Ascending aorta (tissue), 2 donors: Measurements from ENCODE around the gene OR6C2. TPM values are rescaled to one million over a fixed set of nuclear protein-coding genes. Genes with fewer than 3 reads are reported as not detected.
"Not testable (repeated sequence)": the region's sequence is repeated elsewhere in the genome, so short reads cannot be mapped to it uniquely, and the experiment has no call there.

Source experiments
- DNase-seq, 2 donors: peaks; one replicate each; pipeline ENCODE4 v3.0.0-alpha.2; 2019; ENCODE audit warnings: low spot score in 2 of 2
- H3K27ac ChIP-seq, 2 donors: fragments of 200-600 bp; sonication (generic); one replicate each; pipeline ENCODE4 v1.5.1; 2016 to 2017; ENCODE audit warnings: mild to moderate bottlenecking in 1 of 2
- H3K27me3 ChIP-seq: fragments of 200-600 bp; sonication (generic); one replicate; pipeline ENCODE4 v1.5.1; 2017
- H3K36me3 ChIP-seq, 2 donors: fragments of 200-600 bp; sonication (generic); one replicate each; pipeline ENCODE4 v1.5.1; 2016
- H3K4me1 ChIP-seq, 2 donors: fragments of 200-600 bp; sonication (generic); one replicate each; pipeline ENCODE4 v1.5.1; 2016 to 2017; ENCODE audit warnings: mild to moderate bottlenecking in 1 of 2
- H3K4me3 ChIP-seq, 2 donors: fragments of 200-600 bp; sonication (generic); one replicate each; pipeline ENCODE4 v1.5.1; 2016 to 2017; ENCODE audit warnings: mild to moderate bottlenecking in 1 of 2
- H3K9me3 ChIP-seq, 2 donors: fragments of 200-600 bp; sonication (generic); one replicate each; pipeline ENCODE4 v1.5.1; 2016
- CTCF ChIP-seq, 3 experiments: fragments of 200-600 bp in 2 of 3; fragments of 450-650 bp in 1 of 3; sonication (generic) in 2 of 3; IDR thresholded peaks; one replicate each; pipeline ENCODE4 v1.5.1; 2016 to 2019; ENCODE audit warnings: antibody characterized with exemption in 3 of 3, mild to moderate bottlenecking in 1 of 3, moderate library complexity in 1 of 3
- intact Hi-C: fragments of 100-400 bp; cut with DNase I; formaldehyde crosslinking; loops from one replicate; pipeline ENCODE4 v1.15.1; 2023
- total RNA-seq: library from RNA; depleted of rRNA; stranded (reverse); fragments of >200 nt; gene quantifications from one replicate; pipeline ENCODE4 v1.1.0, GENCODE V29; 2016

OR6C2 gene
- total RNA-seq, 1 donor from 2014 or later = not detected

- TF ChIP-seq CTCF (IDR thresholded peaks at IDR 0.05) = no peak
- no peaks in the 10 kb centered on the region for H3K9me3 ChIP-seq
- H3K4me3 ChIP-seq = no peak overlapping the region
- DNase-seq = no peak
- H3K36me3 ChIP-seq = no peaks in the 10 kb centered on the region
- no peaks in the 10 kb centered on the region for H3K4me1 ChIP-seq
- intact Hi-C loops = no loop called here
- no peak overlapping the region for H3K27ac ChIP-seq
- no peaks in the 10 kb centered on the region for H3K27me3 ChIP-seq
Measured at GRCh38 chr12:55416961-55417360, 26.9 kb upstream of the OR6C2 start.

- Histone ChIP-seq H3K4me3 (no peak overlapping the region), H3K36me3 (no peaks in the 10 kb centered on the region), H3K9me3 (no peaks in the 10 kb centered on the region), H3K27ac (no peak overlapping the region), H3K27me3 (no peaks in the 10 kb centered on the region), H3K4me1 (no peaks in the 10 kb centered on the region)
- intact Hi-C loops = no loop called here
- DNase-seq = no peak
- no peak for TF ChIP-seq CTCF (IDR thresholded peaks at IDR 0.05)
Measured at GRCh38 chr12:55420307-55420962, 23.4 kb upstream of the OR6C2 start.

- Histone ChIP-seq H3K4me1 (no peaks in the 10 kb centered on the region), H3K27me3 (no peaks in the 10 kb centered on the region), H3K36me3 (no peaks in the 10 kb centered on the region), H3K4me3 (no peak within 1 kb of the TSS), H3K9me3 (no peaks in the 10 kb centered on the region), H3K27ac (no peak within 1 kb of the TSS)
- no peak for TF ChIP-seq CTCF (IDR thresholded peaks at IDR 0.05)
- intact Hi-C loops = no loop called here
- DNase-seq = no peak
Measured at GRCh38 chr12:55425954-55426353, 17.9 kb upstream of the OR6C2 start, which contains the start of gene OR6C76. OR6C76 (plus strand) TSS chr12:55426254; CDS start chr12:55426254, 0 bp downstream.

GRCh38 chr12:55428331-55429243 is 15.3 kb upstream of the OR6C2 start:
- H3K9me3 ChIP-seq = no peaks in the 10 kb centered on the region
- intact Hi-C loops = no loop called here
- DNase-seq = no peak
- H3K36me3 ChIP-seq = no peaks in the 10 kb centered on the region
- TF ChIP-seq CTCF (IDR thresholded peaks at IDR 0.05) = no peak
- H3K4me1 ChIP-seq = no peaks in the 10 kb centered on the region
- no peak overlapping the region for H3K4me3 ChIP-seq
- no peaks in the 10 kb centered on the region for H3K27me3 ChIP-seq
- no peak overlapping the region for H3K27ac ChIP-seq

- H3K36me3 ChIP-seq, H3K9me3 ChIP-seq, H3K4me3 ChIP-seq, H3K27me3 ChIP-seq, DNase-seq, intact Hi-C loops, H3K4me1 ChIP-seq, H3K27ac ChIP-seq: not testable (repeated sequence)
Measured at GRCh38 chr12:55441233-55441632, 2.6 kb upstream of the OR6C2 start.

- no peak overlapping the region for H3K4me3 ChIP-seq
- intact Hi-C loops = no loop called here
- no peaks in the 10 kb centered on the region for H3K9me3 ChIP-seq
- H3K27ac ChIP-seq = no peak overlapping the region
- no peaks in the 10 kb centered on the region for H3K27me3 ChIP-seq
- H3K36me3 ChIP-seq = no peaks in the 10 kb centered on the region
- TF ChIP-seq CTCF (IDR thresholded peaks at IDR 0.05) = no peak
- H3K4me1 ChIP-seq = no peaks in the 10 kb centered on the region
- no peak for DNase-seq
Measured at GRCh38 chr12:55445357-55445756, 1.5 kb downstream of the OR6C2 start.
